C4-2B (cell line): ENCODE data around the gene CDK6.

Experiments used
- CTCF ChIP-seq: fragments of 450-650 bp; conservative IDR thresholded peaks from 2 replicates; pipeline ENCODE4 v1.5.1; 2017; ENCODE audit warnings: mild to moderate bottlenecking
- ZFX ChIP-seq: fragments of 450-650 bp; IDR thresholded peaks from 2 replicates; pipeline ENCODE4 v1.6.1; 2017

- TF ChIP-seq CTCF = no peak
- TF ChIP-seq ZFX = no peak
Observed at GRCh38 chr7:92702535-92702934, 133.8 kb downstream of the CDK6 start.
